Measurements from ENCODE around the gene MOBP. TPM values are rescaled to one million over a fixed set of nuclear protein-coding genes. Genes with fewer than 3 reads are reported as not detected.

MOBP gene
- total and polyA plus RNA-seq, 2 experiments from 2014 or later, result not detected

GRCh38 chr3:39435006-39435748, 32.3 kb upstream of the MOBP start:
- no peaks in the 10 kb centered on the region for H3K9me3 Mint-ChIP-seq

DNA sequence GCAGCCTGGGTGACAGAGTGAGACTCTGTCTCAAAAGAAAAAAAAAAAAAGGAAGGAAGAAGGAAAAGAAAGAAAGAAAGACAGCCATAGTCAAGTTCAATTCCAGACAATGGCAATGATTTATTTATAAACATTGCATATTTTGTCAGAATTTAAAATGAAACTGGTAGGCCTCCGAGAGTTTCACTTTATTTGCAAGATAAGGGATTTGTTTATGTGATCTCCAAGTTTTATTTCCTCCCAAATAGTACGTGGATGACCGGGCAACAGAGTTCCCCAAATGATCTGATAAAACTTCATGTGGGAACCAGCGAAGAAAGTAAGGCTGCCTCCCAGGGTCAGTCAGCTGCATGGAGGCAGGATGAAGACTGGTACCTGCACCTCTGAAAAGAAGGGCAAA, 28.6 kb upstream of the MOBP start:
- H3K27ac ChIP-seq (ENCODE audit: low read depth), result no peak overlapping the region
- no peak for ATAC-seq
- no peak for TF ChIP-seq ZNF462 (CRISPR knock-in tag; IDR thresholded peaks at IDR 0.05)
- TF ChIP-seq, protein P1, sequence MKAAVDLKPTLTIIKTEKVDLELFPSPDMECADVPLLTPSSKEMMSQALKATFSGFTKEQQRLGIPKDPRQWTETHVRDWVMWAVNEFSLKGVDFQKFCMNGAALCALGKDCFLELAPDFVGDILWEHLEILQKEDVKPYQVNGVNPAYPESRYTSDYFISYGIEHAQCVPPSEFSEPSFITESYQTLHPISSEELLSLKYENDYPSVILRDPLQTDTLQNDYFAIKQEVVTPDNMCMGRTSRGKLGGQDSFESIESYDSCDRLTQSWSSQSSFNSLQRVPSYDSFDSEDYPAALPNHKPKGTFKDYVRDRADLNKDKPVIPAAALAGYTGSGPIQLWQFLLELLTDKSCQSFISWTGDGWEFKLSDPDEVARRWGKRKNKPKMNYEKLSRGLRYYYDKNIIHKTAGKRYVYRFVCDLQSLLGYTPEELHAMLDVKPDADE (IDR thresholded peaks at IDR 0.05), result no peak
- no peak for TF ChIP-seq JUNB (IDR thresholded peaks at IDR 0.05; ENCODE audit: unreplicated experiment)
- TF ChIP-seq ZNF331 (CRISPR knock-in tag; IDR thresholded peaks at IDR 0.05; ENCODE audit: low read depth), result no peak
- TF ChIP-seq, protein P2, sequence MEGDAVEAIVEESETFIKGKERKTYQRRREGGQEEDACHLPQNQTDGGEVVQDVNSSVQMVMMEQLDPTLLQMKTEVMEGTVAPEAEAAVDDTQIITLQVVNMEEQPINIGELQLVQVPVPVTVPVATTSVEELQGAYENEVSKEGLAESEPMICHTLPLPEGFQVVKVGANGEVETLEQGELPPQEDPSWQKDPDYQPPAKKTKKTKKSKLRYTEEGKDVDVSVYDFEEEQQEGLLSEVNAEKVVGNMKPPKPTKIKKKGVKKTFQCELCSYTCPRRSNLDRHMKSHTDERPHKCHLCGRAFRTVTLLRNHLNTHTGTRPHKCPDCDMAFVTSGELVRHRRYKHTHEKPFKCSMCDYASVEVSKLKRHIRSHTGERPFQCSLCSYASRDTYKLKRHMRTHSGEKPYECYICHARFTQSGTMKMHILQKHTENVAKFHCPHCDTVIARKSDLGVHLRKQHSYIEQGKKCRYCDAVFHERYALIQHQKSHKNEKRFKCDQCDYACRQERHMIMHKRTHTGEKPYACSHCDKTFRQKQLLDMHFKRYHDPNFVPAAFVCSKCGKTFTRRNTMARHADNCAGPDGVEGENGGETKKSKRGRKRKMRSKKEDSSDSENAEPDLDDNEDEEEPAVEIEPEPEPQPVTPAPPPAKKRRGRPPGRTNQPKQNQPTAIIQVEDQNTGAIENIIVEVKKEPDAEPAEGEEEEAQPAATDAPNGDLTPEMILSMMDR (conservative IDR thresholded peaks at IDR 0.05; ENCODE audit: low read depth in 2 of 2), result no peak
- no peak for TF ChIP-seq ZNF114 (CRISPR knock-in tag; IDR thresholded peaks at IDR 0.05)

More at GRCh38 chr3:39435006-39435748, 32.3 kb upstream of the MOBP start:
- DNase-seq (ENCODE audit: low spot score) (no peak), ATAC-seq (no peak)
- H3K27me3 ChIP-seq (ENCODE audit: insufficient read depth), result no peaks in the 10 kb centered on the region
- Mint-ChIP-seq H3K27ac (no peak overlapping the region; the same call in 1 of the 2 replicates), H3K4me1 (peaks cover 6% of the 10 kb centered on the region; the same call in 1 of the 3 replicates), H3K27me3 (ENCODE audit: insufficient read depth, low read depth, poor library complexity) (peaks cover 4% of the 10 kb centered on the region), H3K36me3 (ENCODE audit: low read depth) (no peaks in the 10 kb centered on the region), H3K4me3 (no peak overlapping the region)
- H3K4me1 ChIP-seq (ENCODE audit: insufficient read depth), result no peaks in the 10 kb centered on the region
- H3K4me2 ChIP-seq, result no peak overlapping the region
- 0 out of 2 replicates have a peak overlapping the region, but pooled peaks have one; percentile 32 for H2AFZ ChIP-seq
- no peaks in the 10 kb centered on the region for H3K79me2 ChIP-seq (replicated peaks; ENCODE audit: insufficient read depth)
- no peak for TF ChIP-seq ZNF114 (CRISPR knock-in tag; IDR thresholded peaks at IDR 0.05)
- TF ChIP-seq EZH2phosphoT487 (IDR thresholded peaks at IDR 0.05; ENCODE audit: unreplicated experiment), result no peak
- TF ChIP-seq STAT1 (IDR thresholded peaks at IDR 0.05; ENCODE audit: unreplicated experiment), result no peak
- TF ChIP-seq, protein P1 (IDR thresholded peaks at IDR 0.05), result no peak
- no peaks in the 10 kb centered on the region for H4K20me1 ChIP-seq (replicated peaks; ENCODE audit: insufficient read depth)
- no peak overlapping the region for H3K4me3 ChIP-seq
- H3F3A ChIP-seq (replicated peaks; ENCODE audit: low read depth), result no peaks in the 10 kb centered on the region
- peaks cover 7% of the 10 kb centered on the region; the same call in 1 of the 2 replicates for H3K9me2 ChIP-seq (ENCODE audit: insufficient read depth)
- no peak overlapping the region for H3K27ac ChIP-seq (ENCODE audit: low read depth)
- H3K36me3 ChIP-seq (ENCODE audit: insufficient read depth), result no peaks in the 10 kb centered on the region

More for the DNA sequence above, 28.6 kb upstream of the MOBP start:
- peaks cover 7% of the 10 kb centered on the region; the same call in 1 of the 2 replicates for H3K9me2 ChIP-seq (ENCODE audit: insufficient read depth)
- no peak overlapping the region for H3K4me2 ChIP-seq
- peaks cover 6% of the 10 kb centered on the region; the same call in 1 of the 3 replicates for H3K4me1 Mint-ChIP-seq
- no peaks in the 10 kb centered on the region for H3K27me3 ChIP-seq (ENCODE audit: insufficient read depth)
- H3K4me3 ChIP-seq, result no peak overlapping the region
- no peaks in the 10 kb centered on the region for H4K20me1 ChIP-seq (replicated peaks; ENCODE audit: insufficient read depth)
- no peaks in the 10 kb centered on the region for H3K36me3 Mint-ChIP-seq (ENCODE audit: low read depth)
- H3K79me2 ChIP-seq (replicated peaks; ENCODE audit: insufficient read depth), result no peaks in the 10 kb centered on the region
- H2AFZ ChIP-seq, result peak overlapping the region; percentile 63
- no peaks in the 10 kb centered on the region for H3K9me3 Mint-ChIP-seq
- no peak overlapping the region for H3K4me3 Mint-ChIP-seq
- H3K4me1 ChIP-seq (ENCODE audit: insufficient read depth), result 0 out of 2 replicates have a peak, but pooled peaks cover 6% of the 10 kb centered on the region
- DNase-seq (ENCODE audit: low spot score), result no peak
- H3K36me3 ChIP-seq (ENCODE audit: insufficient read depth), result no peaks in the 10 kb centered on the region
- H3F3A ChIP-seq (replicated peaks; ENCODE audit: low read depth), result no peaks in the 10 kb centered on the region
- H3K27me3 Mint-ChIP-seq (ENCODE audit: insufficient read depth, low read depth, poor library complexity), result peaks cover 3% of the 10 kb centered on the region
- no peak overlapping the region for H3K27ac Mint-ChIP-seq
